ENCODE results near the gene GAST. TPM values are rescaled to one million over a fixed set of nuclear protein-coding genes. Genes with fewer than 3 reads are reported as not detected.
A peak's percentile ranks its signal among the peaks of the same experiment; 100 is the strongest.
"Not testable (repeated sequence)": the region's sequence is repeated elsewhere in the genome, so short reads cannot be mapped to it uniquely, and the experiment has no call there.

GAST gene
- total RNA-seq, 2 donors from 2014 or later: not detected

GRCh38 chr17:41697122-41697962, 14.8 kb upstream of the GAST start:
- ATAC-seq (peak; percentile 72), DNase-seq (peak; percentile 47 to 70)
- intact Hi-C loops (cut with DNase I, micrococcal nuclease): no loop called here

DNA sequence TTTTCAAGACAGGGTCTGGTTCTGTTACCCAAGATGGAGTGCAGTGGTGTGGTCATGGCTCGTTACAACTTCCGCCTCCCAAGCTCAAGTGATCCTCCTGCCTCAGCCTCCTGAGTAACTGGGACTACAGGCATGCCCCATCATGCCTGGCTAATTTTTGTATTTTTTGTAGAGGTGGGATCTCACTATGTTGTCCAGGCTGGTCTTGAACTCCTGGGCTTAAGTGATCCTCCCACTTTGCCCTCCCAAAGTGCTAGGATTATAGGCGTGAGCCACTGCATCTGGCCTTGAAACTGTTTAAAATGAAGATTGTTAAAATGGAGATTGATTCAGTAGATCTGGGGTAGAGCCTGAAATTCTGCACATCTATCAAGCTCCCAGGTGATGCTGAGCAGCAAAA, 11.3 kb upstream of the GAST start:
- ATAC-seq; DNase-seq; intact Hi-C loops (cut with DNase I, micrococcal nuclease): not testable (repeated sequence)

- DNase-seq: no peak
- intact Hi-C loops (cut with DNase I, micrococcal nuclease): no loop called here
- ATAC-seq: no peak
These were observed 9.4 kb upstream of the GAST start for GRCh38 chr17:41702712-41703111.

- ATAC-seq: no peak
- intact Hi-C loops (cut with DNase I, micrococcal nuclease): no loop called here
- DNase-seq: no peak
These were observed 6.7 kb upstream of the GAST start for GRCh38 chr17:41705271-41705991.

GRCh38 chr17:41707803-41708669, 4.1 kb upstream of the GAST start:
- DNase-seq (no peak), ATAC-seq (no peak)
- intact Hi-C loops (cut with DNase I, micrococcal nuclease): no loop called here

DNA sequence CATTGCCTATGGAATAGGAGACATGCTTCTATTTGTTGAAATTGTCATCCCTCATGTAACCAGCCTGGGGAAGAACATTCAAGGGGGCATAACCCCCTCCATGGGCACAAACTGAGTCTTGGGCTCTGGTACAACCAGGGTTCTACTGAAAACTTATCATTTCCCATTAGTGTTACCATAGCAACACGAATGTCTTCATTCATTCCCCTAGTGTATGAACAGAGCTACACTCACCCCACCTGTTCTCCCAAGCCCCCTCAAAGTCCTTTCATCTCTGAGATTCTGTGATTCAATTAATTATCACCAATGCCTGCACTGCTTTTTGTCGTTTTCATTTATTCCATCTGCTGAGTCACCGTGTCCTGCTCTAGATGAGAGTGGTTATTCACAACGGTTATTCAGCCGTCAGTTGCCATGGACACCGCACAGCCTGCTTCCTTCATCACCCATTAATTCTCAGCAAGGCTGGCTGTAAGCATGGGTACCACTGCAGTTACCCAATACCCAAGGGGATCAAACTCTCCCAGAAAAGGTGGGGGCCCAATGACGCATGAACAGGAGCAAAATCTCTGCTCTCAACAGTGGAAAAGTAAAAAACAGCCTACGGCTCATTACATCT, 1.6 kb upstream of the GAST start:
- DNase-seq: no peak
- ATAC-seq: no peak
- intact Hi-C loops (cut with DNase I, micrococcal nuclease): no loop called here

DNA sequence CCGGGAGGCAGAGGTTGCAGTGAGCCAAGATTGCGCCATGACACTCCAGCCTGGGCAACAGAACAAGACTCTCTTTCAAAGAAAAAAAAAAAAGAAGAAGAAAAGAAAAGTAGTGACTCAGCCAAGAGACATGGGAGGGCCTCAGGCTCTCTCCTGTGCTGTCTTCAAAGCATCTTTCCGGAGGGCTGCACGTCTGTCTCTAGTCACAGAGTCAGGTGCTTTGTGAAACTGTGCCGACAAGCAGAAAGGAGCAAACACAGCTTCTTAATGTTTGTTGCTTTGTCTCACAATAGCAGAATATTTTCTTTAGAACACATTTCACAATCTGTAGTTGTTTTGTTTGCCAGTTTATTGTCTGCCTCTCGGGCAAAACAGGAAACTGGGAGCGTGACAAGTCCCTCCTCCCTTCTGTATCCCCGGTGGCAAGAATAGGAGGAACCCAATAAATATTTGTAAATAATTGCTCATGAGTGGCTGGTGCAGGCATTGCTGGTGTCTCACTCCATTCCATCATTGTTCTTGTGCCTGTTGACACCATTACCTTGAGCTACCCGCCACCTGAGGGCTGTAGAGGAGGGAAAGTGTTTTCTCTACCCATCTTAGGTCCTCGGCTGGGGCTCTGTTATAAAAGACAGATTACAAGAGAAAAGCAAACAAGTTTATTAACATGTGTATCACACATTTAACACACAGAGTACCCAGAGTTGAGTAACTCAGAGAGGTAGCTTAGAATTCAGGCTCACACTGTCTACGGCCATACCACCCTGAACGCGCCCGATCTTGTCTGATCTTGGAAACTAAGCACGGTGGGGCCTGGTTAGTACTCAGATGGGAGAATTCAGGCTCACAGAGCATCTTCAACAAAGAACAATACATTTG, 5.5 kb downstream of the GAST start:
- ATAC-seq: no peak
- no peak for DNase-seq
- intact Hi-C loops (cut with DNase I, micrococcal nuclease): no loop called here

DNA sequence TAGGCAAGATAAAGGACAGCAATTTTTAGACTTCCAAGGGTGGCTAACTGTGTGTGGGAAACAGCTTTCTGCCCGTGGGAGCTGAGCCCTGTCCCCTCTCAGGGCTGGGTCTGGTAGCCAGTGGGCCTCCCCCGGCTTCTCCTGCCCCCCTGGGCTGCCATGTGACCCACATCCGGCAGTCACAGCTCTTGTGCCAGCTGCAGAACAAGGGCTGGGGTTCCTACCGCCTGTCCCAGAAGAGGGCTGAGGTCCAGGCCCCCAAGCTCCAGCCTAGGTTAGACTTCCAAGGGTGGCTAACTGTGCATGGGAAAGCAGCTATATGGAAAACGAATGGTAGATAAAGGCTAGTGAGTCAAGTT, 6.1 kb downstream of the GAST start:
- intact Hi-C loops (cut with DNase I, micrococcal nuclease): no loop called here
- no peak for ATAC-seq
- DNase-seq: no peak

DNA sequence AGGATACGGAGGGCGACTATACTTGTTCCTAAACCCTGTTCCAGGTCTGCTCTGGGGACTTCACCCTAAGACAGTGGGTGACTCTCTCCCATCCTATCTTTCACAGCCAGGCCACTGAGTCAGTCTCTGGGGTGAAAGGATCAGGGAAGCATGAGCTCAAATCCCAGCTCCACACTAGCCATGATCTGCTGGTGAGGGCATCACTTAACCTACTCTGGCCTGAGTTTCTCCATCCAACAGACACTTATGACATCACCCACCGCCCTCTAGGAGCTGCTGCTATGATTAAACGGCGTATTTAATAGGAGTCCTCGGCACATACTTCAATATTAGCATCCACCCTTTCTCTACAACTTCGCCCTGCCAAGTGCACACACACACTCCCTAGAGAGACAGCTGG, 10.1 kb downstream of the GAST start:
- intact Hi-C loops (cut with DNase I, micrococcal nuclease): no loop called here
- ATAC-seq (no peak), DNase-seq (no peak)

DNA sequence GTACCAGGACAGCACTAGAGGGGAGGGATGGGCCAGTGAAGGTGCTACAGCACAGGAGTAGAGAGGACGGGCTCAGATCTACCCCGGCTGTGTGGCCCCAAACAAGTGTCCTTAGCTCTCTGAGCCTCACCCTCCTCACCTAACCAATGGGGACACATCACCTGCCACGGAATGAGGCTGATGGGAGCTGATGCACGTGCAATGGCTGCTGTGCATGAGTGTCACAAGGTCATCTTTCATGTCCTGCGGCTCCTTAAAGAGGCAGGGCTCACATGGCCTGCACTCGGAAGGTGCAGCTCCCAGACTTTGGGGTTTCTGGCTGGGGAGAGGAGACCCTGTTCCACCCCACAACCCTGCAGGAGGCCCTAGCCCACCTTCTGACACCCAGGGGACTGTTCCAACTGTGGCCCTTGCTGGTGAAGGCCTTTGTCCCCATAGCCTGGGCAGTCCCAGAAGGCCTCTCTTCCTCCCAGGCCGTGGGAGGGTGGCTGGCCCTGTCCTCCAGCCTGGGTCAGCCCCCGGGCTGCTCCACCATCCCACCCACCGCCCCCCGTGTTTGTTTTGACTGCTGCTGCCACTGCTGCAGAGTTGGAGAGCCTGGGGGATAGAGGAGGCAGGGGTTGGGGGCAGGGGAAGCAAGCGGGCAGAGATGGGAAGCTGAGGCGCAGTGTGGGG, 11.8 kb downstream of the GAST start:
- DNase-seq: no peak
- intact Hi-C loops (cut with DNase I, micrococcal nuclease): no loop called here
- no peak for ATAC-seq

DNA sequence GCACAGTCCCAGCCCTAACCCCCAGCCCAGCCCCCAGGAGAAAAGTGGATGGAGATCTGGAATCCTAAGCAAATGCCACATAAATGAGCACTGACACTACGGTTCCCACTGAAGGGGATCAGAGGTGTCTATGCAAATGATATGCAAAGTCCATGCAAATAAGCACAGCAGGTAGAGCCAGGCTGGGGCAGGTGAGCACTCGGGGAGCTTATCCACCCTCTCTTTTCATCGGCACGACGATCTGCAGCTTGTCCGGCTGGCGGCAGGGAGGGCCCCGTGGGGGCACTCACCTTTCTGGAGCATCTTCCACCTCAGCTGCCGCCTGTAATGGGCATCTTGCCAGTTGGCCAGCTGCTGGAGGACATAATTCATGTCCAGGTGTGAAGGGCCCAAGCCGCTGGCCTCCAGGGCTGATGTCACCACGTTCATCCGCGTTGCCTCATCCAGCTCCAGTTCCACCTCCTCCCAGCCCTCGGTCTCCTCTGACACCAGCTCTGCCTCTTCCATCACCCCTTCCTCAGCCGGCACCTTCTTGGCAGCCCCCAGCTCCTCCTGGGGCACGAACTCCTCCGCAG, 12.4 kb downstream of the GAST start:
- DNase-seq (no peak), ATAC-seq (no peak)
- intact Hi-C loops (cut with DNase I, micrococcal nuclease): no loop called here

DNA sequence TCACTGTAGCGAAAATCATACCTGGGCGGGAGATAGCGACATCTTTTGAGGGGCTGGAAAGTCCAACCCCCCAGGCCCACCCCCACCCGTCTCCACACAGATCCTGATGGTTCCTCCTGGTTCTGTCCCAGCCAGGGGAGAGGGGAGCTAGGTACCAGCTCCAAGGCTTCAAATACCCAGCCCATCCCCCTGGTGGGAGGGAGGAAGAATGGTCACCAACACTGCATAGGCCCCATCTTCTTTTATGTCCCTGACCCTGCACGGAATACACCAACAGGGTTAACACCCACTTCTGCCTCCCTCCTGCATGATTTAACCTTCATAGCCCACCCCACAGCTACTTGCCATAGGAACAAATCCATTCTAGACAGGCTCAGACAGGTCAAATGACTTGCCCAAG, 13.0 kb downstream of the GAST start:
- intact Hi-C loops (cut with DNase I, micrococcal nuclease): no loop called here
- DNase-seq (no peak), ATAC-seq (no peak)

DNA sequence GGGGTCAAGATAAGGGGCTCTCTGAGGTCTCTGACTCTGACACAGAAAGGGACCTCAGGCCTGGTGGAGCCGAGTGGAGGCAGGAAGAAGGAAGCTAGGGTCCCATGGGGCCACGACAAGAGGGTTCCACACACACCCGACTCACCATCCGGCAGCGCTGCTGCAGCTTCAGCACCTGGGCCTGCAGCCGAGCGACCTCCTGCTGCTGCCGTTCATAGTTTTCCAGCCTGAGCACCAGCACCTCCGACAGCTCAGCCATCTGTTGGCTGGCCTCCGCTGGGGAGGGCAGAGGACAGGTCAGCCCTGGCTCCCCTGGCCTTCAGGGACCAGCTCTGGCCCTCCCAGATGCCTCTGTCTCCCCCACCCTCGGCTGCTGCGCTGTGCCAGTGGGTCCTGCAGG, 15.9 kb downstream of the GAST start:
- intact Hi-C loops (cut with DNase I, micrococcal nuclease): no loop called here
- ATAC-seq (no peak), DNase-seq (no peak)

DNA sequence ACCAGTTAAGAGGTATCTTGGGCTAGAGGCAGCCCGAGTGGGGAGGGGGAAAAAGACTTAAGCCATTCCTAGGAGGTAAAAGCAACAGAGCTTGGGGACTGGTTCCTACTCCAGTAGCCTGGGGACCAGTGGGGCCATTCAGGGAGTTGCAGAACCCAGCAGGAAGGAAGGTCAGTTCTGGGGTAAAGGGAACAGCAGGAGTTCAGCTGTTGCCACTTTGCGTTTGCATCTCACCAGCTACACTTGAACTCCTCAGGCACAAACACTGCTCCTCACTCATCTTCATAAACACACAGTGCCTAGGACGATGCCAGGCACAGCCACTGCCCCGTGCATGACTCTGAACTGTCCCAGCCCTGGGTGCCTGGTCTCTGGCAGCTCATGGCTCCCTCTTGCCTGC, 18.3 kb downstream of the GAST start:
- no peak for ATAC-seq
- no peak for DNase-seq
- intact Hi-C loops (cut with DNase I, micrococcal nuclease): loop anchor here in 1 of 2 donors (10.0 kb wide), 1 partner anchor 74 kb away; no protein-coding TSS in a partner anchor

GRCh38 chr17:41731836-41732235, 19.7 kb downstream of the GAST start:
- intact Hi-C loops (cut with DNase I, micrococcal nuclease): loop anchor here in 1 of 2 donors (10.0 kb wide), 1 partner anchor 73 kb away; no protein-coding TSS in a partner anchor
- DNase-seq (no peak), ATAC-seq (no peak)

DNA sequence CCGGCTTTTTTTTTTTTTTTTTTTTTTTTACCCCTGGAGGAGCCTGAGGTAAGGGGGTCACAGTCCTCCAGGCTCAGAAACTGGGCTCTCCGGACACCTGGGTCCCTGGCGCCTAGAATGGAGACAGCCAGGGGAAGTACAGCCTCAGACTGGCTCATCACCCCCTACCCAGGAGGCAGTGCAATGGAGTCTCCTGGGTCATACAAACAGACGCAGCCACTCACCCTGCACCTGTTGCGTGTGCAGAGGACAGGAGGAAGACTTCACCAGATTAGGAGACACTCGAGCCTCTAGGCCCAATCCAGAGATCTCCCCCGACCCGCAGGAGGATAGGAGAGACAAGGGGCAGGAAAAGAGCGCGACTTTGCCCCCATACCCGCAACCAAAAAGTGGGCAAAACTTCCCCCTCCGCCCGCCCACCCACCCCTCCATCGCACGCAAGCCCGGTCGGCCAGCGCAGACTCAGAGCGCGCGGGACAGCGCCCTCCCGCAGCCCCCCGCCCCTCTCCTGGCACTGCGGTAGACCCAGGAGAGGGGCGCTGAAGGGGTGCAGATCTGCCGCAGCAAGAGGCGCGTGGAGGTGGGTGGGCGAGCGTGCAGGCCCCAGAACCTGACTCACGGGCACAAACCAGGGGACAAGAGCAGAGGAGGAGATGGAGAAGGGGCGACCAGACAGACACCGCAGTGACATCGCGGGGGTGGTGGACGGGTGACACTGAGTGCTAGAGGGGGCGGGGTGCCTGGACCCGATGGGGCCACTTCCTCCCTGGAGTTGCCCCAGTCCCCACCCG, 21.4 kb downstream of the GAST start:
- ATAC-seq (no peak), DNase-seq (no peak)
- intact Hi-C loops (cut with DNase I, micrococcal nuclease): loop anchor here in 1 of 2 donors (10.0 kb wide), 1 partner anchor 71 kb away; no protein-coding TSS in a partner anchor
